Measurements from ENCODE around the gene BIN1.

DNA sequence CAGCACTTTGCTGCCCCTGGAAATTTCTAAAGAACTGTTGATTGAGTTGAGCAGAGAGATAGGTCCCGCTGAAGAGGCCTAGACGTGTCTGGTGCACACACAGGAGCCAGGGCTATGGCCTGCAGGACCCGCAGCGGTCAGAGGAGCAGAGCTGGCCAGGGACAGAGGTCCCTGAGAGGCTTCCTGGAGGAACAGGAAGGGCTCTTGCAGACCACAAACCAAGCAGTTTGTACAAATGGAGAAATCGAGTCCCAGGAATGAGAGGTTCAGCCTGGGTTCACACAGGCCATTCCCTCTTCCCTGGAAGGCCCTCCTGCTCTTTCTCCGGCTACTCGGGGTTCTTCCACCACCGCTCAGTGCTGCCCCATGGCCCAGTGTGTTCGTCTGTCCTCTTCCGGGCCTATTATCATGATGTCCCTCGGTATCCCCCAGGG lies 1.2 kb upstream of the BIN1 start:
- TF ChIP-seq, protein P1, sequence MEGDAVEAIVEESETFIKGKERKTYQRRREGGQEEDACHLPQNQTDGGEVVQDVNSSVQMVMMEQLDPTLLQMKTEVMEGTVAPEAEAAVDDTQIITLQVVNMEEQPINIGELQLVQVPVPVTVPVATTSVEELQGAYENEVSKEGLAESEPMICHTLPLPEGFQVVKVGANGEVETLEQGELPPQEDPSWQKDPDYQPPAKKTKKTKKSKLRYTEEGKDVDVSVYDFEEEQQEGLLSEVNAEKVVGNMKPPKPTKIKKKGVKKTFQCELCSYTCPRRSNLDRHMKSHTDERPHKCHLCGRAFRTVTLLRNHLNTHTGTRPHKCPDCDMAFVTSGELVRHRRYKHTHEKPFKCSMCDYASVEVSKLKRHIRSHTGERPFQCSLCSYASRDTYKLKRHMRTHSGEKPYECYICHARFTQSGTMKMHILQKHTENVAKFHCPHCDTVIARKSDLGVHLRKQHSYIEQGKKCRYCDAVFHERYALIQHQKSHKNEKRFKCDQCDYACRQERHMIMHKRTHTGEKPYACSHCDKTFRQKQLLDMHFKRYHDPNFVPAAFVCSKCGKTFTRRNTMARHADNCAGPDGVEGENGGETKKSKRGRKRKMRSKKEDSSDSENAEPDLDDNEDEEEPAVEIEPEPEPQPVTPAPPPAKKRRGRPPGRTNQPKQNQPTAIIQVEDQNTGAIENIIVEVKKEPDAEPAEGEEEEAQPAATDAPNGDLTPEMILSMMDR (IDR thresholded peaks at IDR 0.05), result no peak
- TF ChIP-seq EP300 (IDR thresholded peaks at IDR 0.05; ENCODE audit: low read depth), result no peak
- no peak for TF ChIP-seq POLR2A (IDR thresholded peaks at IDR 0.05)

All from transverse colon (tissue), 3 donors.